SK-N-SH (cell line): ENCODE measurements around the gene KRTAP5-11. TPM values are rescaled to one million over a fixed set of nuclear protein-coding genes. Genes with fewer than 3 reads are reported as not detected.
"Not testable (repeated sequence)": the region's sequence is repeated elsewhere in the genome, so short reads cannot be mapped to it uniquely, and the experiment has no call there.

ENCODE experiments used
- CTCF ChIA-PET: fragments of 300-600, 350-600 bp; formaldehyde crosslinking; extraction: SDS; loops from one replicate; lab custom pipeline; 2021; lab: Yijun Ruan, JAX
- POLR2A ChIA-PET: fragments of 350-600 bp; sonication (Branson Sonifier 250); formaldehyde crosslinking; extraction: SDS; loops from one replicate; lab custom pipeline; 2020; ENCODE audit warnings: antibody characterized with exemption, inconsistent platforms; lab: Yijun Ruan, JAX
- DNase-seq: peaks from one replicate; pipeline ENCODE4 v3.0.0; 2012
- H2AFZ ChIP-seq: fragments of 200-600 bp; sonication (generic); 2 replicates; pipeline ENCODE4 v1.8.1; 2016; ENCODE audit warnings: antibody characterized with exemption, mild to moderate bottlenecking, low read depth
- H3F3A ChIP-seq: fragments of 200-600 bp; sonication (generic); replicated peaks from 2 replicates; pipeline ENCODE3; 2016; ENCODE audit warnings: antibody characterized with exemption, mild to moderate bottlenecking; ENCODE audit not compliant: insufficient read depth
- H3K27ac ChIP-seq, 2 experiments: fragments of 200-500 bp in 1 of 2; fragments of 200-600 bp in 1 of 2; sonication (Bioruptor generic) in 1 of 2; sonication (generic), shearing (Covaris generic) in 1 of 2; 2 replicates each; pipeline versions ENCODE4 v1.5.1 to v1.6.1; 2014 to 2016; ENCODE audit warnings: low read depth in 2 of 2, inconsistent platforms in 1 of 2, low read length in 1 of 2, mild to moderate bottlenecking in 1 of 2, mixed read lengths in 1 of 2
- H3K27me3 ChIP-seq: fragments of 200-600 bp; sonication (generic), shearing (Covaris generic); 2 replicates; pipeline ENCODE4 v1.6.1; 2016; ENCODE audit warnings: mixed run types; ENCODE audit not compliant: insufficient read depth
- H3K36me3 ChIP-seq, 2 experiments: fragments of 200-500 bp in 1 of 2; fragments of 200-600 bp in 1 of 2; sonication (Bioruptor generic) in 1 of 2; sonication (generic) in 1 of 2; replicated peaks in 1 of 2; 2 replicates each; pipeline versions ENCODE3 to v1.5.1; 2014 to 2016; ENCODE audit warnings: low read length in 1 of 2, mild to moderate bottlenecking in 1 of 2; ENCODE audit not compliant: insufficient read depth in 2 of 2, control insufficient read depth in 1 of 2
- H3K4me1 ChIP-seq, 2 experiments: fragments of 200-500 bp in 1 of 2; fragments of 200-600 bp in 1 of 2; sonication (Bioruptor generic) in 1 of 2; sonication (generic), shearing (Covaris generic) in 1 of 2; 2 replicates each; pipeline versions ENCODE4 v1.5.1 to v1.6.1; 2014 to 2016; ENCODE audit warnings: low read depth in 1 of 2, low read length in 1 of 2, mixed run types in 1 of 2; ENCODE audit not compliant: insufficient read depth in 2 of 2, control insufficient read depth in 1 of 2
- H3K4me2 ChIP-seq: fragments of 200-600 bp; sonication (generic), shearing (Covaris generic); 2 replicates; pipeline ENCODE4 v1.6.1; 2017; ENCODE audit warnings: mixed run types
- H3K4me3 ChIP-seq, 2 experiments: fragments of 200-500 bp in 1 of 2; fragments of 200-600 bp in 1 of 2; sonication (Bioruptor generic) in 1 of 2; sonication (generic), shearing (Covaris generic) in 1 of 2; 2 replicates each; pipeline versions ENCODE4 v1.5.1 to v1.8.1; 2014 to 2016; ENCODE audit warnings: low read depth in 2 of 2, inconsistent platforms in 1 of 2, low read length in 1 of 2, mild to moderate bottlenecking in 1 of 2, mixed read lengths in 1 of 2, moderate library complexity in 1 of 2
- H3K79me2 ChIP-seq: fragments of 200-600 bp; sonication (generic); 2 replicates; pipeline ENCODE4 v1.8.1; 2017; ENCODE audit warnings: mild to moderate bottlenecking; ENCODE audit not compliant: insufficient read depth
- H3K9ac ChIP-seq: fragments of 200-600 bp; sonication (generic); 2 replicates; pipeline ENCODE4 v1.6.1; 2017; ENCODE audit warnings: mixed run types
- H3K9me2 ChIP-seq: fragments of 200-600 bp; sonication (generic); 2 replicates; pipeline ENCODE4 v1.6.1; 2017; ENCODE audit warnings: mixed run types
- H3K9me3 ChIP-seq: fragments of 200-600 bp; sonication (generic); 2 replicates; pipeline ENCODE4 v1.6.1; 2017; ENCODE audit warnings: mixed run types, mild to moderate bottlenecking, moderate library complexity
- H4K20me1 ChIP-seq: fragments of 200-600 bp; sonication (generic); 2 replicates; pipeline ENCODE4 v1.6.1; 2017; ENCODE audit warnings: mild to moderate bottlenecking, mixed run types; ENCODE audit not compliant: insufficient read depth
- CTCF ChIP-seq: fragments of 200-600 bp; sonication (generic); IDR thresholded peaks from 2 replicates; pipeline ENCODE4 v1.6.1; 2017; ENCODE audit warnings: antibody characterized with exemption, mild to moderate bottlenecking, moderate library complexity
- ELF1 ChIP-seq: IDR thresholded peaks from 2 replicates; pipeline ENCODE4 v1.4.0; 2012
- EP300 ChIP-seq, 2 experiments: IDR thresholded peaks; 2 replicates each; pipeline versions ENCODE4 v1.4.0 to v1.6.1; 2012; ENCODE audit warnings: borderline replicate concordance in 1 of 2, low read depth in 1 of 2, low read length in 1 of 2
- FOXJ3 ChIP-seq: sonication (generic); formaldehyde crosslinking; IDR thresholded peaks from 2 replicates; pipeline ENCODE4 v1.5.1; 2020; ENCODE audit warnings: mild to moderate bottlenecking, missing genetic modification reagents
- FOXM1 ChIP-seq: IDR thresholded peaks from 2 replicates; pipeline ENCODE4 v1.4.0; 2012; ENCODE audit warnings: low read depth, mild to moderate bottlenecking
- MXI1 ChIP-seq: IDR thresholded peaks from 2 replicates; pipeline ENCODE4 v1.6.1; 2012; ENCODE audit warnings: mild to moderate bottlenecking, low read depth, low read length, improper control_type of control experiment
- NFIC ChIP-seq: IDR thresholded peaks from 2 replicates; pipeline ENCODE4 v1.4.0; 2012; ENCODE audit warnings: borderline replicate concordance
- POLR2AphosphoS5 ChIP-seq: IDR thresholded peaks from 2 replicates; pipeline ENCODE4 v1.6.1; 2012; ENCODE audit warnings: low read depth, low read length
- REST ChIP-seq: IDR thresholded peaks from 2 replicates; pipeline ENCODE4 v1.6.1; 2012; ENCODE audit warnings: mild to moderate bottlenecking, low read depth, low read length, moderate library complexity
- SIN3A ChIP-seq: IDR thresholded peaks from 2 replicates; pipeline ENCODE4 v1.6.1; 2012; ENCODE audit warnings: low read depth, mild to moderate bottlenecking, low read length, moderate library complexity, borderline replicate concordance
- TEAD4 ChIP-seq: IDR thresholded peaks from 2 replicates; pipeline ENCODE4 v1.4.0; 2012; ENCODE audit warnings: mild to moderate bottlenecking, borderline replicate concordance; ENCODE audit not compliant: insufficient read depth
- USF1 ChIP-seq: IDR thresholded peaks from 2 replicates; pipeline ENCODE4 v1.4.0; 2012; ENCODE audit warnings: low read depth, borderline replicate concordance
- YY1 ChIP-seq: IDR thresholded peaks from 2 replicates; pipeline ENCODE4 v1.4.0; 2012; ENCODE audit warnings: low read depth, mild to moderate bottlenecking
- WGBS: methylation state at CpG from one replicate; pipeline ENCODE4 v1.1.6; 2017; ENCODE audit warnings: low lambda C conversion rate; 5-methylcytosine and 5-hydroxymethylcytosine counted together
- polyA plus RNA-seq, 3 experiments: library from polyadenylated mRNA; depleted of rRNA; stranded (reverse); fragments of >200 nt; gene quantifications; 2 replicates each; pipeline ENCODE4 v1.2.3, GENCODE V29; 2012

Gene KRTAP5-11
- polyA plus RNA-seq, 1 of the 3 experiments (the other 2 are of a cell fraction), result not detected

- Histone ChIP-seq H3K4me2 (no peak overlapping the region), H3K9ac (no peak overlapping the region), H3K79me2 (no peaks in the 10 kb centered on the region), H3K4me1 (peaks cover 0 to 10% of the 10 kb centered on the region in 2 experiments; a peak in 1 of 4 replicates), H3K9me2 (no peaks in the 10 kb centered on the region), H3K36me3 (no peaks in the 10 kb centered on the region), H3K9me3 (no peaks in the 10 kb centered on the region), H3K4me3 (no peak overlapping the region), H3K27me3 (no peaks in the 10 kb centered on the region), H4K20me1 (no peaks in the 10 kb centered on the region), H3K27ac (no peak overlapping the region), H3F3A (no peaks in the 10 kb centered on the region), H2AFZ (no peak overlapping the region)
- ChIA-PET POLR2A (no interaction called here), CTCF (interaction anchor here (0.7 to 1.7 kb wide), 3 partner anchors 14 to 38 kb away, joined by 3 to 9 read pairs (median 9); no protein-coding TSS in a partner anchor)
- no peak for TF ChIP-seq CTCF
- no peak for TF ChIP-seq TEAD4
- TF ChIP-seq REST, result no peak
- no peak for TF ChIP-seq FOXJ3 (CRISPR knock-in tag)
- no peak for TF ChIP-seq POLR2AphosphoS5
- TF ChIP-seq NFIC, result no peak
- no peak for TF ChIP-seq EP300 (IDR thresholded peaks at IDR 0.05; ENCODE audit: borderline replicate concordance in 1 of 2, low read depth in 1 of 2, low read length in 1 of 2)
- no peak for TF ChIP-seq YY1
- no peak for TF ChIP-seq FOXM1
- no peak for TF ChIP-seq ELF1
- no peak for TF ChIP-seq SIN3A
- no peak for TF ChIP-seq MXI1
- TF ChIP-seq USF1, result no peak
- 47% methylated on average over 7 of the region's 7 CpGs for WGBS
- no peak for DNase-seq
These were observed 40.3 kb downstream of the KRTAP5-11 start for GRCh38 chr11:71542382-71542781.

- H3K9me3 ChIP-seq, H3K9ac ChIP-seq, DNase-seq, H3K27me3 ChIP-seq, H3K4me2 ChIP-seq, H3K27ac ChIP-seq, H3K4me3 ChIP-seq, H3K4me1 ChIP-seq, H2AFZ ChIP-seq, H4K20me1 ChIP-seq, POLR2A ChIA-PET, H3K36me3 ChIP-seq, H3K9me2 ChIP-seq, H3K79me2 ChIP-seq, H3F3A ChIP-seq: not testable (repeated sequence)
- WGBS, result 31% methylated on average over 9 of the region's 9 CpGs
- CTCF ChIA-PET, result interaction anchor here (1.0 kb wide), 1 partner anchor 22 kb away, joined by 3 read pairs; no protein-coding TSS in a partner anchor
These were observed 42.0 kb downstream of the KRTAP5-11 start for GRCh38 chr11:71540521-71541304.

GRCh38 chr11:71539971-71540370, 42.7 kb downstream of the KRTAP5-11 start:
- H3K9ac ChIP-seq, H3K27me3 ChIP-seq, H3K79me2 ChIP-seq, CTCF ChIA-PET, H3K9me2 ChIP-seq, POLR2A ChIA-PET, H3K4me3 ChIP-seq, H3K27ac ChIP-seq, H4K20me1 ChIP-seq, H3F3A ChIP-seq, DNase-seq, H3K9me3 ChIP-seq, H3K36me3 ChIP-seq, H3K4me1 ChIP-seq, H3K4me2 ChIP-seq, H2AFZ ChIP-seq: not testable (repeated sequence)
- WGBS, result 67% methylated on average over 10 of the region's 11 CpGs
